PFSK-1 (cell line): ENCODE results near the gene GNG8.

Experiments
- FOXP2 ChIP-seq: optimal IDR thresholded peaks from 2 replicates; pipeline ENCODE3; 2011; ENCODE audit warnings: borderline replicate concordance, control low read depth, inconsistent platforms; ENCODE audit not compliant: insufficient read depth; ENCODE audit errors: extremely low read length, extremely low read depth
- POLR2AphosphoS5 ChIP-seq: IDR thresholded peaks from 2 replicates; pipeline ENCODE4 v1.6.1; 2012; ENCODE audit warnings: low read depth, mild to moderate bottlenecking, control low read depth, low read length, moderate library complexity
- SIN3A ChIP-seq: IDR thresholded peaks from 2 replicates; pipeline ENCODE4 v1.6.1; 2012; ENCODE audit warnings: mild to moderate bottlenecking, low read length, moderate library complexity, borderline replicate concordance; ENCODE audit not compliant: insufficient read depth
- TAF1 ChIP-seq: IDR thresholded peaks from 2 replicates; pipeline ENCODE4 v1.6.1; 2012; ENCODE audit warnings: low read length, control low read depth, borderline replicate concordance; ENCODE audit not compliant: insufficient read depth
- TF ChIP-seq, protein P1 (sequence below), 2 experiments: IDR thresholded peaks; 2 replicates each; pipeline versions ENCODE4 v1.6.1 to v1.8.0; 2011 to 2012; ENCODE audit warnings: low read depth in 2 of 2, low read length in 2 of 2, control low read depth in 1 of 2, inconsistent platforms in 1 of 2, mild to moderate bottlenecking in 1 of 2, moderate library complexity in 1 of 2; ENCODE audit not compliant: insufficient read depth in 1 of 2

Gene GNG8

GRCh38 chr19:46629546-46630025 is 6.4 kb downstream of the GNG8 start:
- TF ChIP-seq, protein P1, sequence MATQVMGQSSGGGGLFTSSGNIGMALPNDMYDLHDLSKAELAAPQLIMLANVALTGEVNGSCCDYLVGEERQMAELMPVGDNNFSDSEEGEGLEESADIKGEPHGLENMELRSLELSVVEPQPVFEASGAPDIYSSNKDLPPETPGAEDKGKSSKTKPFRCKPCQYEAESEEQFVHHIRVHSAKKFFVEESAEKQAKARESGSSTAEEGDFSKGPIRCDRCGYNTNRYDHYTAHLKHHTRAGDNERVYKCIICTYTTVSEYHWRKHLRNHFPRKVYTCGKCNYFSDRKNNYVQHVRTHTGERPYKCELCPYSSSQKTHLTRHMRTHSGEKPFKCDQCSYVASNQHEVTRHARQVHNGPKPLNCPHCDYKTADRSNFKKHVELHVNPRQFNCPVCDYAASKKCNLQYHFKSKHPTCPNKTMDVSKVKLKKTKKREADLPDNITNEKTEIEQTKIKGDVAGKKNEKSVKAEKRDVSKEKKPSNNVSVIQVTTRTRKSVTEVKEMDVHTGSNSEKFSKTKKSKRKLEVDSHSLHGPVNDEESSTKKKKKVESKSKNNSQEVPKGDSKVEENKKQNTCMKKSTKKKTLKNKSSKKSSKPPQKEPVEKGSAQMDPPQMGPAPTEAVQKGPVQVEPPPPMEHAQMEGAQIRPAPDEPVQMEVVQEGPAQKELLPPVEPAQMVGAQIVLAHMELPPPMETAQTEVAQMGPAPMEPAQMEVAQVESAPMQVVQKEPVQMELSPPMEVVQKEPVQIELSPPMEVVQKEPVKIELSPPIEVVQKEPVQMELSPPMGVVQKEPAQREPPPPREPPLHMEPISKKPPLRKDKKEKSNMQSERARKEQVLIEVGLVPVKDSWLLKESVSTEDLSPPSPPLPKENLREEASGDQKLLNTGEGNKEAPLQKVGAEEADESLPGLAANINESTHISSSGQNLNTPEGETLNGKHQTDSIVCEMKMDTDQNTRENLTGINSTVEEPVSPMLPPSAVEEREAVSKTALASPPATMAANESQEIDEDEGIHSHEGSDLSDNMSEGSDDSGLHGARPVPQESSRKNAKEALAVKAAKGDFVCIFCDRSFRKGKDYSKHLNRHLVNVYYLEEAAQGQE (IDR thresholded peaks at IDR 0.05; ENCODE audit: insufficient read depth in 1 of 2, low read depth in 2 of 2, low read length in 2 of 2), result no peak
- TF ChIP-seq POLR2AphosphoS5 (no peak), SIN3A (no peak), TAF1 (no peak), FOXP2 (no peak)

GRCh38 chr19:46626446-46626845 is 9.6 kb downstream of the GNG8 start:
- TF ChIP-seq POLR2AphosphoS5 (no peak), TAF1 (no peak)
- TF ChIP-seq, protein P1 (IDR thresholded peaks at IDR 0.05; ENCODE audit: insufficient read depth in 1 of 2, low read depth in 2 of 2, low read length in 2 of 2), result no peak

GRCh38 chr19:46625731-46626130 is 10.3 kb downstream of the GNG8 start:
- TF ChIP-seq POLR2AphosphoS5 (no peak), FOXP2 (no peak), SIN3A (no peak), TAF1 (no peak)
- TF ChIP-seq, protein P1 (IDR thresholded peaks at IDR 0.05; ENCODE audit: insufficient read depth in 1 of 2, low read depth in 2 of 2, low read length in 2 of 2), result no peak

GRCh38 chr19:46624958-46625661 is 10.9 kb downstream of the GNG8 start, which contains the start of gene PTGIR:
Gene PTGIR (minus strand): TSS chr19:46625089. CDS start chr19:46624225, 864 bp downstream.
- TF ChIP-seq, protein P1 (IDR thresholded peaks at IDR 0.05; ENCODE audit: insufficient read depth in 1 of 2, low read depth in 2 of 2, low read length in 2 of 2), result no peak
- no peak for TF ChIP-seq TAF1
- no peak for TF ChIP-seq SIN3A
- no peak for TF ChIP-seq POLR2AphosphoS5
- no peak for TF ChIP-seq FOXP2
